ENCODE data around the gene PRR5L. TPM values are rescaled to one million over a fixed set of nuclear protein-coding genes. Genes with fewer than 3 reads are reported as not detected.

PRR5L gene
- total and polyA plus RNA-seq, 2 donors (not counting 1 experiment from before 2014, with no cell fraction given), result 4.0 to 5.9 TPM

DNA sequence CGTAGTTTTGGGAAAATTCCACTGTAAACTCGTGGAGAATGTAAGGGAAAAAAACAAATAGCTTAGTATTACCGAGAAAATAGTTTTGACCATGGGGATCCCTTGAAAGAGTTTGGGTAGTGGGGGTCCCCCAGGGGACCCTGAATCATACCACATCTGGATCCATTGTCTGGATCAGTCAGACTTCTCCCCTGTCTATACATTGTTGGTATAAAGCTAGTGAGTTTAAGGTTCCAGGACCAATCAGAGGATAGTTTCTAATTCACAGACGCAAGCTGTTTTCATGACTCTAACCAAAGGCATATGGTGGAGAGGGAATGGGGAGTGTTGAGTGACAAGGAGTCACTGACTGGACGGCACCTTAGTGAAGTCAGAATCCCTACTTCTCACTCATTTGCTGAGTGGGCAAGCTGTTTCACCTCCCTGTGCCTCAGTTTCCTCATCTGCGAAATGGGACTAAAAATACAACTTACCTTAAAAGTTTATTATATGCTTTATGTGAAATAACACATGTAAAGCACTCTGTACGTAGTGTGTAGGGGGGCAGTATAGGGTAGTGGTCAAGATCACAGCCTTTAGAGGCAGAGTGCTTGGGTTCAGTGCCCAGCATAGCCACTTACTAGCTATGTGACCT is 123.8 kb downstream of the PRR5L start:
- Histone ChIP-seq H3K9ac (ENCODE audit: low read length) (no peak overlapping the region), H3K9me3 (ENCODE audit: control extremely low read depth in 1 of 3, control insufficient read depth in 2 of 3, insufficient read depth in 1 of 3, low read length in 2 of 3) (peaks cover 0 to 4% (median 2%) of the 10 kb centered on the region in 3 donors), H3K4me3 (ENCODE audit: control extremely low read depth in 1 of 5, extremely low read depth in 1 of 5, insufficient read depth in 1 of 5, low read depth in 2 of 5, low read length in 4 of 5) (no peak overlapping the region), H2AFZ (ENCODE audit: insufficient read depth, low read depth, low read length, poor library complexity, severe bottlenecking) (no peak overlapping the region), H3K27ac (ENCODE audit: low read length in 2 of 2) (no peak overlapping the region), H3K79me2 (ENCODE audit: control insufficient read depth, insufficient read depth, low read length) (no peaks in the 10 kb centered on the region), H3K4me1 (ENCODE audit: control insufficient read depth in 2 of 2, insufficient read depth in 2 of 2, low read length in 2 of 2) (peaks cover 7 to 17% of the 10 kb centered on the region in 2 donors), H3K4me2 (replicated peaks; ENCODE audit: low read depth, low read length, poor library complexity, severe bottlenecking) (no peak overlapping the region), H3K36me3 (replicated peaks in 1 of 2; ENCODE audit: control extremely low read depth in 1 of 2, control insufficient read depth in 1 of 2, extremely low read depth in 1 of 2, insufficient read depth in 2 of 2, low read length in 1 of 2) (no peaks in the 10 kb centered on the region), H3K27me3 (replicated peaks in 1 of 4; ENCODE audit: control extremely low read depth in 1 of 4, control insufficient read depth in 3 of 4, insufficient read depth in 4 of 4, low read length in 3 of 4) (no peaks in the 10 kb centered on the region), H4K20me1 (ENCODE audit: control insufficient read depth, insufficient read depth, low read length, poor library complexity, severe bottlenecking) (no peaks in the 10 kb centered on the region)
- Mint-ChIP-seq H3K4me1 (peaks cover 11% of the 10 kb centered on the region), H3K27ac (no peak overlapping the region), H3K4me3 (no peak overlapping the region), H3K9me3 (ENCODE audit: insufficient read depth) (no peaks in the 10 kb centered on the region), H3K27me3 (peaks cover 24% of the 10 kb centered on the region)
- intact Hi-C loops (cut with micrococcal nuclease), result no loop called here
- TF ChIP-seq EZH2 (IDR thresholded peaks at IDR 0.05; ENCODE audit: borderline replicate concordance, insufficient read depth, low read depth, low read length, poor library complexity, severe bottlenecking), result no peak
- TF ChIP-seq, protein P1, sequence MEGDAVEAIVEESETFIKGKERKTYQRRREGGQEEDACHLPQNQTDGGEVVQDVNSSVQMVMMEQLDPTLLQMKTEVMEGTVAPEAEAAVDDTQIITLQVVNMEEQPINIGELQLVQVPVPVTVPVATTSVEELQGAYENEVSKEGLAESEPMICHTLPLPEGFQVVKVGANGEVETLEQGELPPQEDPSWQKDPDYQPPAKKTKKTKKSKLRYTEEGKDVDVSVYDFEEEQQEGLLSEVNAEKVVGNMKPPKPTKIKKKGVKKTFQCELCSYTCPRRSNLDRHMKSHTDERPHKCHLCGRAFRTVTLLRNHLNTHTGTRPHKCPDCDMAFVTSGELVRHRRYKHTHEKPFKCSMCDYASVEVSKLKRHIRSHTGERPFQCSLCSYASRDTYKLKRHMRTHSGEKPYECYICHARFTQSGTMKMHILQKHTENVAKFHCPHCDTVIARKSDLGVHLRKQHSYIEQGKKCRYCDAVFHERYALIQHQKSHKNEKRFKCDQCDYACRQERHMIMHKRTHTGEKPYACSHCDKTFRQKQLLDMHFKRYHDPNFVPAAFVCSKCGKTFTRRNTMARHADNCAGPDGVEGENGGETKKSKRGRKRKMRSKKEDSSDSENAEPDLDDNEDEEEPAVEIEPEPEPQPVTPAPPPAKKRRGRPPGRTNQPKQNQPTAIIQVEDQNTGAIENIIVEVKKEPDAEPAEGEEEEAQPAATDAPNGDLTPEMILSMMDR (IDR thresholded peaks at IDR 0.05), result no peak
- 96% methylated on average over 4 of the region's 7 CpGs for WGBS (ENCODE audit: insufficient coverage)
- ChIA-PET POLR2A (no interaction called here), CTCF (no interaction called here)
- ATAC-seq (ENCODE audit: low read depth) (no peak), DNase-seq (no peak)

DNA sequence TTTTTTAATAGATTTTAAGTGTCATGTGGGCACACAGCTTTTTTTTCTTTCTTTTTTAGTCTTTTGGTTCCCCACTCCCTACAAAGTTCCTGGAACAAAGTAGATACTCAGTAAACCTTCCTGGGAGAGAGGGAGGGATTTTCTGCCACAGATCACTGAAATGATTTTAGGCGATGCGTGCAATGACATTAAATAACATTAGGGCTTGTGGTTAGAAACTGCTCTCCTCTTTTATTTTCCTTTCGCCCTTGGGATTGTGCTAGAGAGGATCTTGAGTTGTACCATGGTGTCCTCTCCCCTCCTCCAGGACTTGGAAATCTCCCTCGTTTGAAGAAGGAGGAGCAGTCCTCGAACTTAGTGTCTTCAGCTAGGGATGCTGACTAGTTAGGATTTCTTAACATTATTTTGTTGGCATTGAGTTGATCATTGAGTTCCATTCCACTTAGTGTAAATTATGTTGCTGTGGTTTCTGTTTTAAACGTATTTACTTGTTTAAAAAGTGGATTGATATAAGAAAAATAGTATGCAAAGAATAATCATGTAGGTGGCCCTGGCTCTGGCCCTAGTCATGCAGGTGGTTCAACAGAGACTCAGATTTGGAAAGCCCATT is 125.6 kb downstream of the PRR5L start:
- H3K4me1 Mint-ChIP-seq, result peaks cover 11% of the 10 kb centered on the region
- intact Hi-C loops (cut with micrococcal nuclease), result no loop called here

More for the DNA sequence above, 125.6 kb downstream of the PRR5L start:
- Histone ChIP-seq H3K9me3 (ENCODE audit: control extremely low read depth in 1 of 3, control insufficient read depth in 2 of 3, insufficient read depth in 1 of 3, low read length in 2 of 3) (no peaks in the 10 kb centered on the region), H3K27ac (ENCODE audit: low read length in 2 of 2) (no peak overlapping the region), H3K4me1 (ENCODE audit: control insufficient read depth in 2 of 2, insufficient read depth in 2 of 2, low read length in 2 of 2) (peaks cover 7 to 17% of the 10 kb centered on the region in 2 donors), H4K20me1 (ENCODE audit: control insufficient read depth, insufficient read depth, low read length, poor library complexity, severe bottlenecking) (no peaks in the 10 kb centered on the region), H2AFZ (ENCODE audit: insufficient read depth, low read depth, low read length, poor library complexity, severe bottlenecking) (no peak overlapping the region), H3K79me2 (ENCODE audit: control insufficient read depth, insufficient read depth, low read length) (no peaks in the 10 kb centered on the region), H3K9ac (ENCODE audit: low read length) (no peak overlapping the region), H3K36me3 (replicated peaks in 1 of 2; ENCODE audit: control extremely low read depth in 1 of 2, control insufficient read depth in 1 of 2, extremely low read depth in 1 of 2, insufficient read depth in 2 of 2, low read length in 1 of 2) (no peaks in the 10 kb centered on the region), H3K4me3 (ENCODE audit: control extremely low read depth in 1 of 5, extremely low read depth in 1 of 5, insufficient read depth in 1 of 5, low read depth in 2 of 5, low read length in 4 of 5) (no peak overlapping the region), H3K4me2 (replicated peaks; ENCODE audit: low read depth, low read length, poor library complexity, severe bottlenecking) (peak overlapping the region; percentile 5), H3K27me3 (replicated peaks in 1 of 4; ENCODE audit: control extremely low read depth in 1 of 4, control insufficient read depth in 3 of 4, insufficient read depth in 4 of 4, low read length in 3 of 4) (no peaks in the 10 kb centered on the region)
- Mint-ChIP-seq H3K27ac (no peak overlapping the region), H3K4me3 (no peak overlapping the region), H3K9me3 (ENCODE audit: insufficient read depth) (no peaks in the 10 kb centered on the region), H3K27me3 (peaks cover 24% of the 10 kb centered on the region)
- ChIA-PET CTCF (interaction anchor here (1.0 kb wide), 1 partner anchor 46 kb away, joined by 3 read pairs; no protein-coding TSS in a partner anchor), POLR2A (no interaction called here)
- no peak for ATAC-seq (ENCODE audit: low read depth)
- TF ChIP-seq, protein P1 (IDR thresholded peaks at IDR 0.05), result no peak
- no peak for TF ChIP-seq EZH2 (IDR thresholded peaks at IDR 0.05; ENCODE audit: borderline replicate concordance, insufficient read depth, low read depth, low read length, poor library complexity, severe bottlenecking)
- WGBS (ENCODE audit: insufficient coverage), result 40% methylated on average over 1 of the region's 6 CpGs
- no peak for DNase-seq
